CD14-positive monocyte (primary cell): ENCODE measurements around the gene ITGA3. TPM values are rescaled to one million over a fixed set of nuclear protein-coding genes. Genes with fewer than 3 reads are reported as not detected.

Source experiments
- DNase-seq, 3 donors: peaks; one replicate each; pipeline ENCODE4 v3.0.0-alpha.2; 2011 to 2022
- H2AFZ ChIP-seq: 2 replicates; pipeline ENCODE4 v1.6.0; 2012; ENCODE audit warnings: mild to moderate bottlenecking, low read depth, low read length, inconsistent platforms; ENCODE audit not compliant: insufficient read depth, poor library complexity, severe bottlenecking
- H3K27ac ChIP-seq, 2 donors: 1 replicate in 1 of 2; 2 replicates in 1 of 2; pipeline ENCODE4 v1.5.1; 2012 to 2013; ENCODE audit warnings: low read length in 2 of 2, control low read depth in 1 of 2, inconsistent platforms in 1 of 2, low read depth in 1 of 2, mild to moderate bottlenecking in 1 of 2
- H3K27me3 ChIP-seq, 2 donors: one replicate each; pipeline versions ENCODE4 v1.6.0 to v1.6.1; 2011 to 2013; ENCODE audit warnings: low read length in 2 of 2; ENCODE audit not compliant: control insufficient read depth in 2 of 2, insufficient read depth in 2 of 2
- H3K36me3 ChIP-seq, 2 donors: replicated peaks in 1 of 2; 1 replicate in 1 of 2; 2 replicates in 1 of 2; pipeline versions ENCODE4 v1.5.1 to v1.6.1; 2012 to 2013; ENCODE audit warnings: low read length in 2 of 2, control low read depth in 1 of 2, inconsistent platforms in 1 of 2, mild to moderate bottlenecking in 1 of 2; ENCODE audit not compliant: insufficient read depth in 2 of 2, control insufficient read depth in 1 of 2
- H3K4me1 ChIP-seq, 2 donors: 1 replicate in 1 of 2; 2 replicates in 1 of 2; pipeline versions ENCODE4 v1.5.1 to v1.6.1; 2012 to 2013; ENCODE audit warnings: low read length in 2 of 2, control low read depth in 1 of 2, inconsistent platforms in 1 of 2, mild to moderate bottlenecking in 1 of 2, moderate library complexity in 1 of 2; ENCODE audit not compliant: insufficient read depth in 2 of 2, control insufficient read depth in 1 of 2
- H3K4me2 ChIP-seq: replicated peaks from 2 replicates; pipeline ENCODE3; 2012; ENCODE audit warnings: low read length, moderate library complexity, mild to moderate bottlenecking; ENCODE audit not compliant: poor library complexity, severe bottlenecking; ENCODE audit errors: extremely low read depth
- H3K4me3 ChIP-seq, 3 experiments: fragments of 200-600 bp in 1 of 3; sonication (generic) in 1 of 3; replicated peaks in 1 of 3; 1 replicate in 2 of 3; 2 replicates in 1 of 3; pipeline ENCODE4 v1.5.1; 2011 to 2013; ENCODE audit warnings: low read length in 3 of 3, mild to moderate bottlenecking in 3 of 3, control low read depth in 2 of 3, low read depth in 2 of 3, inconsistent platforms in 1 of 3, moderate library complexity in 1 of 3
- H3K79me2 ChIP-seq: 2 replicates; pipeline ENCODE4 v1.6.0; 2012; ENCODE audit warnings: mild to moderate bottlenecking, control low read depth, inconsistent platforms, low read length, moderate library complexity; ENCODE audit not compliant: insufficient read depth
- H3K9ac ChIP-seq: 2 replicates; pipeline ENCODE4 v1.6.0; 2017; ENCODE audit warnings: low read length, mild to moderate bottlenecking; ENCODE audit not compliant: insufficient read depth, poor library complexity, severe bottlenecking
- H3K9me3 ChIP-seq, 2 donors: replicated peaks in 1 of 2; 1 replicate in 1 of 2; 2 replicates in 1 of 2; pipeline versions ENCODE4 v1.5.1 to v1.6.1; 2012 to 2013; ENCODE audit warnings: low read length in 2 of 2, control low read depth in 1 of 2; ENCODE audit not compliant: control insufficient read depth in 1 of 2, insufficient read depth in 1 of 2
- H4K20me1 ChIP-seq: 2 replicates; pipeline ENCODE4 v1.6.0; 2012; ENCODE audit warnings: mild to moderate bottlenecking, low read length, control low read depth, moderate library complexity; ENCODE audit not compliant: insufficient read depth
- H3K27ac Mint-ChIP-seq, 7 donors: one replicate each; pipeline ENCODE4 v1.8.0; 2020; ENCODE audit warnings: mild to moderate bottlenecking in 7 of 7, mixed read lengths in 7 of 7, moderate library complexity in 6 of 7, inconsistent platforms in 2 of 7
- H3K27me3 Mint-ChIP-seq, 3 donors: one replicate each; pipeline ENCODE4 v1.8.0; 2021 to 2022; ENCODE audit warnings: low read depth in 3 of 3, mild to moderate bottlenecking in 3 of 3, mixed read lengths in 3 of 3, moderate library complexity in 3 of 3, inconsistent platforms in 1 of 3
- H3K36me3 Mint-ChIP-seq, 2 donors: one replicate each; pipeline ENCODE4 v1.8.0; 2020; ENCODE audit warnings: mixed read lengths in 2 of 2, inconsistent platforms in 1 of 2, mild to moderate bottlenecking in 1 of 2
- H3K4me1 Mint-ChIP-seq: one replicate; pipeline ENCODE4 v1.8.0; 2020; ENCODE audit warnings: mild to moderate bottlenecking, mixed read lengths
- H3K4me3 Mint-ChIP-seq, 2 donors: one replicate each; pipeline ENCODE4 v1.8.0; 2020; ENCODE audit warnings: mild to moderate bottlenecking in 2 of 2, mixed read lengths in 2 of 2, moderate library complexity in 1 of 2
- H3K9me3 Mint-ChIP-seq, 7 donors: one replicate each; pipeline ENCODE4 v1.8.0; 2020 to 2022; ENCODE audit warnings: mixed read lengths in 7 of 7, mild to moderate bottlenecking in 6 of 7, moderate library complexity in 6 of 7, inconsistent platforms in 2 of 7
- CTCF ChIP-seq: fragments of 200-600 bp; IDR thresholded peaks from one replicate; pipeline ENCODE4 v1.8.0; 2022; ENCODE audit warnings: antibody characterized with exemption, mild to moderate bottlenecking
- WGBS: methylation state at CpG from one replicate; pipeline ENCODE4 v1.1.5; 2013; ENCODE audit warnings: missing lambda C conversion rate; ENCODE audit not compliant: insufficient coverage; 5-methylcytosine and 5-hydroxymethylcytosine counted together
- intact Hi-C, 2 donors: fragments of 100-400 bp; cut with micrococcal nuclease; formaldehyde crosslinking; loops; one replicate each; pipeline versions ENCODE4 v1.15.0 to v1.15.1; 2023
- polyA plus RNA-seq, 3 donors: library from polyadenylated mRNA; depleted of rRNA in 1 of 3; unstranded in 2 of 3; stranded (reverse) in 1 of 3; fragments of 300-500 nt in 2 of 3; fragments of >200 nt in 1 of 3; fragmentation: Illumina TruSeq in 2 of 3; gene quantifications; 1 replicate in 2 of 3; 2 replicates in 1 of 3; pipeline ENCODE4 v1.2.3, GENCODE V29; 2012 to 2021

ITGA3 gene
- polyA plus RNA-seq, 3 donors: 0.31 to 0.36 TPM; not detected in 1

DNA sequence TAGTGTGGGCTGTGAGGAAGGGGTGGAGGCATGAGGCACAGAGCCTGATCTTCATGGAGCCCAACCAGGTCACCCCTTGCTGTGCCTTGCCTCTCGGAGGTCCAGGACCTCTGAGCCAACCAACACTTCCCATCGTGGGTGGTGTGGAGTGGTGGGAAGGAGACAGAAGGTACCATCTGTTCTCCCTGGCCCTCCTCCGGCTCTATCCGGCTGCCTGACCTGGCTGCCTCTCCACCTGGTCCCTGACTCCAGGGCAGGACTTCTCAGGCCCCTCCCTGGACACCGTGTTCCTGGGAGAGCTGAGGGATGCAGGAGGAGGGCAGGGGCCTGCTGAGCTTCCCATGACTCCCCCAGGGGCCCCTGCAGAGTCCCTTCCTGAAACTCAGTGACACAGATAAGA lies 43.1 kb downstream of the ITGA3 start:
- Histone ChIP-seq H3K4me1 (peaks cover 16 to 22% of the 10 kb centered on the region in 2 donors), H3K9me3 (no peaks in the 10 kb centered on the region), H3K36me3 (peaks cover 15 to 18% of the 10 kb centered on the region in 2 donors), H4K20me1 (no peaks in the 10 kb centered on the region), H3K4me3 (no peak overlapping the region), H2AFZ (no peak overlapping the region), H3K79me2 (peaks cover 7% of the 10 kb centered on the region), H3K4me2 (no peak overlapping the region), H3K9ac (no peak overlapping the region), H3K27ac (no peak overlapping the region), H3K27me3 (no peaks in the 10 kb centered on the region)
- no peaks in the 10 kb centered on the region for H3K9me3 Mint-ChIP-seq
- H3K36me3 Mint-ChIP-seq: peaks cover 27 to 47% of the 10 kb centered on the region in 2 donors
- DNase-seq: no peak
- peaks cover 1 to 3% (median 1%) of the 10 kb centered on the region in 3 donors for H3K27me3 Mint-ChIP-seq
- H3K4me3 Mint-ChIP-seq: no peak overlapping the region
- 86% methylated on average over 1 of the region's 5 CpGs for WGBS
- peaks cover 24% of the 10 kb centered on the region for H3K4me1 Mint-ChIP-seq
- no peak for TF ChIP-seq CTCF
- no peak overlapping the region for H3K27ac Mint-ChIP-seq
- intact Hi-C loops: no loop called here

DNA sequence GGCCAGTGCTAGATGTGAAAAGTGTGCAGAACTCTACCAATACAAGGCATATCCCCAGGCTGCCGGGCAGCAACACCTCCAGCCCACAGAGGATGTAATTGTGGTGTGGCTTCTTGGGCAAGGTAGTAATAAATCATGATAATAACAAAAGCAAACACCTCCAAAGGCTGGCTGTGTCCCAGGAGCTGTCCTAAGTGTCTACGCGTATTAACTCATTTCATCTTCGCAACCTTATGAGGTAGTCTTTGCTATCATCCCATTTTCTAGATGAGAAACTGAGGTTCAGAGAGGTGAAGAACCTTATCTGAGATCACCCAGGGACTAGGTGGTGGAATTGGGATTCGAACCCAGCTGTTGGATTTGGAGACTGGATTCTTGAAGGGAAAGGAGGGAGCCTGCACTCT lies 44.6 kb downstream of the ITGA3 start:
- Histone ChIP-seq H3K9ac (no peak overlapping the region), H3K27me3 (no peaks in the 10 kb centered on the region), H2AFZ (no peak overlapping the region), H3K27ac (no peak overlapping the region), H4K20me1 (no peaks in the 10 kb centered on the region), H3K4me3 (no peak overlapping the region), H3K4me2 (no peak overlapping the region), H3K79me2 (peaks cover 5% of the 10 kb centered on the region), H3K4me1 (peaks cover 11% of the 10 kb centered on the region in 2 donors), H3K36me3 (peaks cover 20 to 21% of the 10 kb centered on the region in 2 donors), H3K9me3 (no peaks in the 10 kb centered on the region)
- no peak for DNase-seq
- Mint-ChIP-seq H3K27me3 (peaks cover 1 to 3% (median 1%) of the 10 kb centered on the region in 3 donors), H3K4me3 (no peak overlapping the region), H3K36me3 (peaks cover 33 to 55% of the 10 kb centered on the region in 2 donors), H3K4me1 (peaks cover 15% of the 10 kb centered on the region), H3K27ac (peak overlapping the region in 1 of 7 donors; percentile 3), H3K9me3 (no peaks in the 10 kb centered on the region)
- no peak for TF ChIP-seq CTCF
- 100% methylated on average over 1 of the region's 5 CpGs for WGBS
- intact Hi-C loops: no loop called here
